HG03135 (cell line): ENCODE data around the gene ABTB2.

Experiments used
- ATAC-seq: cut with Tn5 transposase; IDR thresholded peaks from one replicate; pipeline ENCODE4 v1.9.1; 2021; ENCODE audit warnings: mild to moderate bottlenecking, moderate library complexity; ENCODE audit not compliant: unreplicated experiment

The ABTB2 gene

GRCh38 chr11:34317666-34318065 is 40.1 kb downstream of the ABTB2 start:
- no peak for ATAC-seq

- no peak for ATAC-seq
These were observed 40.8 kb downstream of the ABTB2 start for GRCh38 chr11:34317036-34317360.

GRCh38 chr11:34316347-34317035 is 41.3 kb downstream of the ABTB2 start:
- ATAC-seq = no peak

GRCh38 chr11:34315394-34315793 is 42.4 kb downstream of the ABTB2 start:
- no peak for ATAC-seq

GRCh38 chr11:34314936-34315335 is 42.9 kb downstream of the ABTB2 start:
- no peak for ATAC-seq

- ATAC-seq = no peak
These were observed 43.6 kb downstream of the ABTB2 start for GRCh38 chr11:34314176-34314575.

- ATAC-seq = peak; percentile 85
These were observed 44.7 kb downstream of the ABTB2 start for GRCh38 chr11:34313099-34313517.

- no peak for ATAC-seq
These were observed 46.7 kb downstream of the ABTB2 start for GRCh38 chr11:34311126-34311525.

- ATAC-seq = no peak
These were observed 47.8 kb downstream of the ABTB2 start for GRCh38 chr11:34309965-34310364.

GRCh38 chr11:34308913-34309585 is 48.8 kb downstream of the ABTB2 start:
- no peak for ATAC-seq

GRCh38 chr11:34308049-34308912 is 49.5 kb downstream of the ABTB2 start:
- no peak for ATAC-seq

- no peak for ATAC-seq
These were observed 52.0 kb downstream of the ABTB2 start for GRCh38 chr11:34305780-34306179.

GRCh38 chr11:34305193-34305592 is 52.6 kb downstream of the ABTB2 start:
- no peak for ATAC-seq

- ATAC-seq = no peak
These were observed 54.7 kb downstream of the ABTB2 start for GRCh38 chr11:34303028-34303570.

- ATAC-seq = no peak
These were observed 55.5 kb downstream of the ABTB2 start for GRCh38 chr11:34302046-34302921.

- ATAC-seq = no peak
These were observed 56.9 kb downstream of the ABTB2 start for GRCh38 chr11:34300926-34301295.

- ATAC-seq = no peak
These were observed 57.5 kb downstream of the ABTB2 start for GRCh38 chr11:34300026-34300925.

GRCh38 chr11:34299284-34299972 is 58.4 kb downstream of the ABTB2 start:
- ATAC-seq = no peak

GRCh38 chr11:34298871-34299270 is 58.9 kb downstream of the ABTB2 start:
- ATAC-seq = no peak
